Measurements from ENCODE around the gene SRRM4.

The SRRM4 gene

GRCh38 chr12:119129827-119130434, 148.6 kb downstream of the SRRM4 start:
- DNase-seq = no peak

- no peak for DNase-seq
These were observed 149.2 kb downstream of the SRRM4 start for GRCh38 chr12:119130523-119130922.

- DNase-seq = no peak
These were observed 153.1 kb downstream of the SRRM4 start for GRCh38 chr12:119134284-119135072.

- no peak for DNase-seq
These were observed 155.6 kb downstream of the SRRM4 start for GRCh38 chr12:119136811-119137410.

GRCh38 chr12:119139448-119139847, 158.1 kb downstream of the SRRM4 start:
- no peak for DNase-seq

- no peak for DNase-seq
These were observed 164.0 kb downstream of the SRRM4 start for GRCh38 chr12:119145367-119145766.

- DNase-seq = no peak
These were observed 166.6 kb downstream of the SRRM4 start for GRCh38 chr12:119147847-119148448.

GRCh38 chr12:119149270-119149669, 167.9 kb downstream of the SRRM4 start:
- no peak for DNase-seq

- DNase-seq = no peak
These were observed 170.2 kb downstream of the SRRM4 start for GRCh38 chr12:119151445-119152026.

GRCh38 chr12:119153477-119154434, 172.4 kb downstream of the SRRM4 start:
- DNase-seq = no peak

- no peak for DNase-seq
These were observed 173.1 kb downstream of the SRRM4 start for GRCh38 chr12:119154435-119154818.

GRCh38 chr12:119156401-119157044, 175.2 kb downstream of the SRRM4 start:
- DNase-seq = no peak

GRCh38 chr12:119157528-119157927, 176.2 kb downstream of the SRRM4 start:
- no peak for DNase-seq

- DNase-seq = no peak
These were observed 176.6 kb downstream of the SRRM4 start for GRCh38 chr12:119157978-119158377.

- DNase-seq = no peak
These were observed 177.1 kb downstream of the SRRM4 start for GRCh38 chr12:119158402-119158801.

- DNase-seq = no peak
These were observed 178.5 kb downstream of the SRRM4 start for GRCh38 chr12:119159844-119160243.

- no peak for DNase-seq
These were observed 186.6 kb downstream of the SRRM4 start for GRCh38 chr12:119167902-119168301.

GRCh38 chr12:119168721-119169120, 187.4 kb downstream of the SRRM4 start:
- DNase-seq = no peak

- no peak for DNase-seq
These were observed 187.8 kb downstream of the SRRM4 start for GRCh38 chr12:119169150-119169549.

- no peak for DNase-seq
These were observed 189.9 kb downstream of the SRRM4 start for GRCh38 chr12:119171291-119171690.

- DNase-seq = no peak
These were observed 190.5 kb downstream of the SRRM4 start for GRCh38 chr12:119171691-119172425.
